Transverse colon (tissue), 4 donors: ENCODE data around the gene ATOH1. TPM values are rescaled to one million over a fixed set of nuclear protein-coding genes. Genes with fewer than 3 reads are reported as not detected.

Experiments used
- DNase-seq: peaks from one replicate; pipeline ENCODE4 v3.0.0-alpha.2; 2019
- H3K27ac ChIP-seq, 4 donors: fragments of 200-600 bp; sonication (generic); 2 replicates each; pipeline ENCODE4 v1.5.1; 2016 to 2018; ENCODE audit warnings: inconsistent platforms in 4 of 4
- H3K27me3 ChIP-seq: fragments of 200-600 bp; sonication (generic); 2 replicates; pipeline ENCODE4 v1.5.1; 2017; ENCODE audit warnings: inconsistent platforms
- H3K36me3 ChIP-seq, 4 donors: fragments of 200-600 bp; sonication (generic); 2 replicates each; pipeline ENCODE4 v1.5.1; 2017 to 2019; ENCODE audit warnings: inconsistent platforms in 4 of 4
- H3K4me1 ChIP-seq, 4 donors: fragments of 200-600 bp; sonication (generic); 2 replicates each; pipeline ENCODE4 v1.5.1; 2017 to 2020; ENCODE audit warnings: inconsistent platforms in 4 of 4
- H3K4me3 ChIP-seq, 4 donors: fragments of 200-600 bp; sonication (generic); 1 replicate in 1 of 4; 2 replicates in 3 of 4; pipeline versions ENCODE4 v1.5.1 to v1.6.1; 2017 to 2019; ENCODE audit warnings: inconsistent platforms in 4 of 4
- H3K9me3 ChIP-seq, 2 donors: fragments of 200-600 bp; sonication (generic); 2 replicates each; pipeline ENCODE4 v1.5.1; 2017 to 2019; ENCODE audit warnings: inconsistent platforms in 2 of 2
- EP300 ChIP-seq: sonication (generic); formaldehyde crosslinking; IDR thresholded peaks from one replicate; pipeline ENCODE4 v1.6.1; 2017; ENCODE audit warnings: antibody characterized with exemption, low read depth
- POLR2A ChIP-seq: fragments of 450-650 bp; IDR thresholded peaks from one replicate; pipeline ENCODE4 v1.6.1; 2016; ENCODE audit warnings: antibody characterized with exemption, mild to moderate bottlenecking, moderate library complexity
- POLR2AphosphoS5 ChIP-seq, 3 donors: sonication (generic); formaldehyde crosslinking; IDR thresholded peaks; one replicate each; pipeline ENCODE4 v1.6.1; 2016; ENCODE audit warnings: antibody characterized with exemption in 3 of 3
- WGBS, 2 donors: methylation state at CpG; one replicate each; pipeline ENCODE4 v1.1.5; 2018; ENCODE audit warnings: low coverage in 1 of 2; 5-methylcytosine and 5-hydroxymethylcytosine counted together
- in situ Hi-C, 4 donors: fragments of 200-750 bp; cut with MboI; loops; one replicate each; pipeline versions ENCODE4 v1.15.0 to v1.15.1; 2017; ENCODE audit warnings: low sequenced_read_pairs in 3 of 4, low pct_ligation_motif_present in 1 of 4, low pct_unique_long_range_greater_than_20kb in 1 of 4
- intact Hi-C: fragments of 100-400 bp; cut with DNase I; formaldehyde crosslinking; loops from one replicate; pipeline ENCODE4 v1.15.1; 2023; ENCODE audit warnings: low total_unique reads
- total RNA-seq, 4 donors: library from RNA; depleted of rRNA; stranded (reverse); fragments of >200 nt; gene quantifications; one replicate each; pipeline ENCODE4 v1.1.0, GENCODE V29; 2016
- TF ChIP-seq, protein P1 (sequence below), 5 experiments: fragments of 200-600 bp in 3 of 5; fragments of 450-650 bp in 2 of 5; sonication (generic) in 3 of 5; IDR thresholded peaks; 1 replicate in 2 of 5; 2 replicates in 3 of 5; pipeline ENCODE4 v1.5.1; 2016 to 2017; ENCODE audit warnings: antibody characterized with exemption in 5 of 5, inconsistent platforms in 3 of 5, mild to moderate bottlenecking in 2 of 5, moderate library complexity in 1 of 5

The ATOH1 gene
- total RNA-seq, 4 donors from 2014 or later: 23.5 to 76.7 (median 32.8) TPM

- Histone ChIP-seq H3K4me3 (no peak overlapping the region), H3K36me3 (no peaks in the 10 kb centered on the region), H3K9me3 (no peaks in the 10 kb centered on the region), H3K27ac (no peak overlapping the region), H3K4me1 (peaks cover 0 to 12% (median 5%) of the 10 kb centered on the region in 4 donors), H3K27me3 (peaks cover 2% of the 10 kb centered on the region)
- no peak for DNase-seq
- in situ Hi-C loops (loop anchor here in 1 of 4 donors (25.0 kb wide), 1 partner anchor 323 kb away; no protein-coding TSS in a partner anchor), intact Hi-C loops (no loop called here)
- 78 to 100% methylated on average over 1 to 4 of the region's 4 CpGs for WGBS, 2 donors
- TF ChIP-seq, protein P1, sequence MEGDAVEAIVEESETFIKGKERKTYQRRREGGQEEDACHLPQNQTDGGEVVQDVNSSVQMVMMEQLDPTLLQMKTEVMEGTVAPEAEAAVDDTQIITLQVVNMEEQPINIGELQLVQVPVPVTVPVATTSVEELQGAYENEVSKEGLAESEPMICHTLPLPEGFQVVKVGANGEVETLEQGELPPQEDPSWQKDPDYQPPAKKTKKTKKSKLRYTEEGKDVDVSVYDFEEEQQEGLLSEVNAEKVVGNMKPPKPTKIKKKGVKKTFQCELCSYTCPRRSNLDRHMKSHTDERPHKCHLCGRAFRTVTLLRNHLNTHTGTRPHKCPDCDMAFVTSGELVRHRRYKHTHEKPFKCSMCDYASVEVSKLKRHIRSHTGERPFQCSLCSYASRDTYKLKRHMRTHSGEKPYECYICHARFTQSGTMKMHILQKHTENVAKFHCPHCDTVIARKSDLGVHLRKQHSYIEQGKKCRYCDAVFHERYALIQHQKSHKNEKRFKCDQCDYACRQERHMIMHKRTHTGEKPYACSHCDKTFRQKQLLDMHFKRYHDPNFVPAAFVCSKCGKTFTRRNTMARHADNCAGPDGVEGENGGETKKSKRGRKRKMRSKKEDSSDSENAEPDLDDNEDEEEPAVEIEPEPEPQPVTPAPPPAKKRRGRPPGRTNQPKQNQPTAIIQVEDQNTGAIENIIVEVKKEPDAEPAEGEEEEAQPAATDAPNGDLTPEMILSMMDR (IDR thresholded peaks at IDR 0.05): no peak
- TF ChIP-seq POLR2AphosphoS5 (IDR thresholded peaks at IDR 0.05) (no peak), EP300 (no peak), POLR2A (no peak)
These were observed 13.8 kb upstream of the ATOH1 start for GRCh38 chr4:93814722-93815121.

DNA sequence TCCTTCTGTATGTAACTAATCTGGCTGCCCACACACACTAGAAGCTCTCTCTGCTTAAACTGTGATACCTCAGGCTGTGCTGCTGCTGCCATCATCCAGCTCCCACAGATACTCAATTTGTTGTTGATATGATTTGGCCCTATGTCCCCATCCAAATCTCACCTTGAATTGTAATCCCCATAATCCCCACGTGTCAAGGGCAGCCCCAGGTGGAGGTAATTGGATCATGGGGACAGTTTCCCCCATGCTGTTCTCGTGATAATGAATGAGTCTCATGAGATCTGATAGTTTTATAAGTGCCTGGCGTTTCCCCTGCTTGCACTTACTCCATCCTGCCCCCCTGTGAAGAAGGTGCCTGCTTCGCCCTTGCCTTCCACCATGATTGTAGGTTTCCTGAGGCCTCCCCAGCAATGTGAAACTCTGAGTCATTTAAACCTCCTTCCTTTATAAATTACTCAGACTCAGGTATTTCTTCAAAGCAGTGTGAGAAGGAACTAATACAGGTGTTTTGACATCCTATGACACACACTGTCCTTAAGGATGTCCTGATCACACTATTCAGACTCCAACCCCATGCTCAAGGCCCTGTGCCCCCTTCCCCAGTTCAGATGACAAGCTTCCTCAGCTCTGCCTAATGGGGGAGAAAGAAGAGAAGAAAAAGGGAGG, 2.9 kb upstream of the ATOH1 start:
- no peak overlapping the region for H3K27ac ChIP-seq
- no peak for DNase-seq
- H3K4me1 ChIP-seq: peaks cover 9 to 32% (median 28%) of the 10 kb centered on the region in 4 donors
- in situ Hi-C loops: no loop called here
- TF ChIP-seq POLR2A: no peak
- TF ChIP-seq EP300: no peak
- no peak for TF ChIP-seq POLR2AphosphoS5 (IDR thresholded peaks at IDR 0.05)
- TF ChIP-seq, protein P1 (IDR thresholded peaks at IDR 0.05): no peak
- intact Hi-C loops: no loop called here
- H3K4me3 ChIP-seq: no peak overlapping the region
- WGBS, 2 donors: 52% methylated on average over 4 of the region's 4 CpGs; no CpG with 5 or more reads in 1 of the 2 donors
- H3K27me3 ChIP-seq: peaks cover 52% of the 10 kb centered on the region
- no peaks in the 10 kb centered on the region for H3K9me3 ChIP-seq
- no peaks in the 10 kb centered on the region for H3K36me3 ChIP-seq

- Histone ChIP-seq H3K27me3 (peaks cover 69% of the 10 kb centered on the region), H3K36me3 (no peaks in the 10 kb centered on the region), H3K4me1 (peaks cover 9 to 37% (median 28%) of the 10 kb centered on the region in 4 donors), H3K27ac (peak overlapping the region in 3 of 4 donors; percentile 14 to 44 (median 37)), H3K9me3 (no peaks in the 10 kb centered on the region), H3K4me3 (peak overlapping the region in 2 of 4 donors; percentile 39 to 50)
- 9 to 10% methylated on average over 4 to 26 of the region's 26 CpGs for WGBS, 2 donors
- TF ChIP-seq EP300: no peak
- TF ChIP-seq, protein P1 (IDR thresholded peaks at IDR 0.05): no peak
- no peak for TF ChIP-seq POLR2AphosphoS5 (IDR thresholded peaks at IDR 0.05)
- no peak for TF ChIP-seq POLR2A
- DNase-seq: peak; percentile 51
- intact Hi-C loops: no loop called here
- in situ Hi-C loops: no loop called here
These were observed 1.1 kb upstream of the ATOH1 start for GRCh38 chr4:93827272-93827947.

DNA sequence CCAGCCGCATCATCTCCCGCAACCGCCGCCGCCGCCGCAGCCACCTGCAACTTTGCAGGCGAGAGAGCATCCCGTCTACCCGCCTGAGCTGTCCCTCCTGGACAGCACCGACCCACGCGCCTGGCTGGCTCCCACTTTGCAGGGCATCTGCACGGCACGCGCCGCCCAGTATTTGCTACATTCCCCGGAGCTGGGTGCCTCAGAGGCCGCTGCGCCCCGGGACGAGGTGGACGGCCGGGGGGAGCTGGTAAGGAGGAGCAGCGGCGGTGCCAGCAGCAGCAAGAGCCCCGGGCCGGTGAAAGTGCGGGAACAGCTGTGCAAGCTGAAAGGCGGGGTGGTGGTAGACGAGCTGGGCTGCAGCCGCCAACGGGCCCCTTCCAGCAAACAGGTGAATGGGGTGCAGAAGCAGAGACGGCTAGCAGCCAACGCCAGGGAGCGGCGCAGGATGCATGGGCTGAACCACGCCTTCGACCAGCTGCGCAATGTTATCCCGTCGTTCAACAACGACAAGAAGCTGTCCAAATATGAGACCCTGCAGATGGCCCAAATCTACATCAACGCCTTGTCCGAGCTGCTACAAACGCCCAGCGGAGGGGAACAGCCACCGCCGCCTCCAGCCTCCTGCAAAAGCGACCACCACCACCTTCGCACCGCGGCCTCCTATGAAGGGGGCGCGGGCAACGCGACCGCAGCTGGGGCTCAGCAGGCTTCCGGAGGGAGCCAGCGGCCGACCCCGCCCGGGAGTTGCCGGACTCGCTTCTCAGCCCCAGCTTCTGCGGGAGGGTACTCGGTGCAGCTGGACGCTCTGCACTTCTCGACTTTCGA, 654 bp downstream of the ATOH1 start:
- no peaks in the 10 kb centered on the region for H3K36me3 ChIP-seq
- H3K27ac ChIP-seq: peak overlapping the region; percentile 22 to 74 (median 41)
- H3K4me3 ChIP-seq: peak overlapping the region in 3 of 4 donors; percentile 25 to 50 (median 39)
- peaks cover 9 to 37% (median 28%) of the 10 kb centered on the region in 4 donors for H3K4me1 ChIP-seq
- H3K9me3 ChIP-seq: no peaks in the 10 kb centered on the region
- peaks cover 87% of the 10 kb centered on the region for H3K27me3 ChIP-seq
- in situ Hi-C loops (no loop called here), intact Hi-C loops (no loop called here)
- 3% methylated on average over 59 of the region's 70 CpGs; no CpG with 5 or more reads in 1 of the 2 donors for WGBS, 2 donors
- DNase-seq: peak; percentile 41
- TF ChIP-seq POLR2A (no peak), EP300 (no peak), POLR2AphosphoS5 (IDR thresholded peaks at IDR 0.05) (peak in 1 of 3 donors; percentile 18)
- TF ChIP-seq, protein P1 (IDR thresholded peaks at IDR 0.05): no peak
